Adrenal gland (tissue), 12 donors: ENCODE measurements around the gene CCAR1. TPM values are rescaled to one million over a fixed set of nuclear protein-coding genes. Genes with fewer than 3 reads are reported as not detected.

Source experiments
- DNase-seq, 7 donors: peaks; one replicate each; pipeline ENCODE4 v3.0.0-alpha.2; 2019 to 2020
- H3K27ac ChIP-seq, 5 donors: fragments of 200-600 bp; sonication (generic) in 4 of 5; 1 replicate in 3 of 5; 2 replicates in 2 of 5; pipeline versions ENCODE4 v1.5.1 to v1.8.0; 2016 to 2020; ENCODE audit warnings: mild to moderate bottlenecking in 1 of 5
- H3K27me3 ChIP-seq: fragments of 200-600 bp; 2 replicates; pipeline ENCODE4 v1.8.0; 2021
- H3K36me3 ChIP-seq, 2 donors: fragments of 200-600 bp; replicated peaks in 1 of 2; 1 replicate in 1 of 2; 2 replicates in 1 of 2; pipeline versions ENCODE4 v1.5.1 to v1.8.0; 2018 to 2022
- H3K4me1 ChIP-seq, 2 donors: fragments of 200-600 bp; replicated peaks in 1 of 2; 1 replicate in 1 of 2; 2 replicates in 1 of 2; pipeline versions ENCODE4 v1.5.1 to v1.8.0; 2018 to 2021
- H3K4me3 ChIP-seq, 4 donors: fragments of 200-600 bp; sonication (generic) in 3 of 4; one replicate each; pipeline ENCODE4 v1.5.1; 2016 to 2018
- H3K9me3 ChIP-seq, 3 donors: fragments of 200-600 bp; sonication (generic) in 1 of 3; replicated peaks in 1 of 3; 1 replicate in 2 of 3; 2 replicates in 1 of 3; pipeline versions ENCODE4 v1.5.1 to v1.8.0; 2016 to 2021
- POLR2A ChIP-seq, 2 donors: fragments of 450-650 bp; IDR thresholded peaks; one replicate each; pipeline ENCODE4 v1.6.1; 2017; ENCODE audit warnings: antibody characterized with exemption in 2 of 2, mild to moderate bottlenecking in 2 of 2, moderate library complexity in 1 of 2
- WGBS, 4 donors: extraction: QIAGEN DNeasy Blood & Tissue Kit in 2 of 4; methylation state at CpG; one replicate each; pipeline versions ENCODE4 v1.1.5 to v1.1.7; 2013 to 2017; 5-methylcytosine and 5-hydroxymethylcytosine counted together
- intact Hi-C, 2 donors: fragments of 100-400 bp; cut with DNase I; formaldehyde crosslinking; loops; one replicate each; pipeline versions ENCODE4 v1.14.1 to v1.15.0; 2022 to 2023
- polyA plus RNA-seq, 3 donors: library from polyadenylated mRNA; stranded (reverse); fragments of 200-250 nt in 2 of 3; fragments of 350-450 nt in 1 of 3; fragmentation: Illumina TruSeq in 1 of 3; extraction: RNeasy Lipid Tissue Mini Kit (QIAGEN cat#74804) in 1 of 3; gene quantifications; one replicate each; pipeline ENCODE4 v1.2.3, GENCODE V29; 2013 to 2014
- total RNA-seq, 9 donors: library from RNA; depleted of rRNA in 4 of 9; stranded (reverse); fragments of >200 nt in 4 of 9; fragments of 120-200 nt in 1 of 9; fragmentation: NEBNext Ultra II Directional in 1 of 9; extraction: Animal tissue kit (Norgen Biotek cat#: 25700) in 1 of 9; gene quantifications; one replicate each; pipeline versions ENCODE4 v1.1.0 to v1.2.4, GENCODE V29; 2013 to 2023
- TF ChIP-seq, protein P1 (sequence below), 6 experiments: fragments of 450-650 bp in 4 of 6; fragments of 200-600 bp in 2 of 6; sonication (generic) in 1 of 6; IDR thresholded peaks; 1 replicate in 5 of 6; 2 replicates in 1 of 6; pipeline versions ENCODE4 v1.5.1 to v1.8.0; 2016 to 2021; ENCODE audit warnings: antibody characterized with exemption in 6 of 6, mild to moderate bottlenecking in 2 of 6, moderate library complexity in 1 of 6
- donor health status: healthy with polysubstance abuse.
- donor health status: Bipolar disorder and iron deficiency.
- donor health status: DM: yes; HTN: yes; CAD: no.
- donor health status: DM: no; HTN: no; CAD: no.
- donor health status: DM: no; HTN: no; CAD: no.
- donor health status: DM: yes; HTN: yes; CAD: no.

The CCAR1 gene
- total and polyA plus RNA-seq, 12 donors = 26.0 to 102 (median 60.6) TPM

- Histone ChIP-seq H3K4me1 (peaks cover under 1 to 7% of the 10 kb centered on the region in 2 donors), H3K9me3 (no peaks in the 10 kb centered on the region), H3K27ac (no peak overlapping the region), H3K4me3 (no peak overlapping the region), H3K36me3 (no peaks in the 10 kb centered on the region), H3K27me3 (no peaks in the 10 kb centered on the region)
- intact Hi-C loops = loop anchor here in 1 of 2 donors (10.0 kb wide), 1 partner anchor 163 kb away; no protein-coding TSS in a partner anchor
- WGBS, 4 donors = 66 to 86% (median 78%) methylated on average over 2 to 3 of the region's 3 CpGs
- TF ChIP-seq, protein P1, sequence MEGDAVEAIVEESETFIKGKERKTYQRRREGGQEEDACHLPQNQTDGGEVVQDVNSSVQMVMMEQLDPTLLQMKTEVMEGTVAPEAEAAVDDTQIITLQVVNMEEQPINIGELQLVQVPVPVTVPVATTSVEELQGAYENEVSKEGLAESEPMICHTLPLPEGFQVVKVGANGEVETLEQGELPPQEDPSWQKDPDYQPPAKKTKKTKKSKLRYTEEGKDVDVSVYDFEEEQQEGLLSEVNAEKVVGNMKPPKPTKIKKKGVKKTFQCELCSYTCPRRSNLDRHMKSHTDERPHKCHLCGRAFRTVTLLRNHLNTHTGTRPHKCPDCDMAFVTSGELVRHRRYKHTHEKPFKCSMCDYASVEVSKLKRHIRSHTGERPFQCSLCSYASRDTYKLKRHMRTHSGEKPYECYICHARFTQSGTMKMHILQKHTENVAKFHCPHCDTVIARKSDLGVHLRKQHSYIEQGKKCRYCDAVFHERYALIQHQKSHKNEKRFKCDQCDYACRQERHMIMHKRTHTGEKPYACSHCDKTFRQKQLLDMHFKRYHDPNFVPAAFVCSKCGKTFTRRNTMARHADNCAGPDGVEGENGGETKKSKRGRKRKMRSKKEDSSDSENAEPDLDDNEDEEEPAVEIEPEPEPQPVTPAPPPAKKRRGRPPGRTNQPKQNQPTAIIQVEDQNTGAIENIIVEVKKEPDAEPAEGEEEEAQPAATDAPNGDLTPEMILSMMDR (IDR thresholded peaks at IDR 0.05) = no peak
- no peak for TF ChIP-seq POLR2A (IDR thresholded peaks at IDR 0.05)
- DNase-seq = no peak
These were observed 3.6 kb upstream of the CCAR1 start for GRCh38 chr10:68717435-68717834.

DNA sequence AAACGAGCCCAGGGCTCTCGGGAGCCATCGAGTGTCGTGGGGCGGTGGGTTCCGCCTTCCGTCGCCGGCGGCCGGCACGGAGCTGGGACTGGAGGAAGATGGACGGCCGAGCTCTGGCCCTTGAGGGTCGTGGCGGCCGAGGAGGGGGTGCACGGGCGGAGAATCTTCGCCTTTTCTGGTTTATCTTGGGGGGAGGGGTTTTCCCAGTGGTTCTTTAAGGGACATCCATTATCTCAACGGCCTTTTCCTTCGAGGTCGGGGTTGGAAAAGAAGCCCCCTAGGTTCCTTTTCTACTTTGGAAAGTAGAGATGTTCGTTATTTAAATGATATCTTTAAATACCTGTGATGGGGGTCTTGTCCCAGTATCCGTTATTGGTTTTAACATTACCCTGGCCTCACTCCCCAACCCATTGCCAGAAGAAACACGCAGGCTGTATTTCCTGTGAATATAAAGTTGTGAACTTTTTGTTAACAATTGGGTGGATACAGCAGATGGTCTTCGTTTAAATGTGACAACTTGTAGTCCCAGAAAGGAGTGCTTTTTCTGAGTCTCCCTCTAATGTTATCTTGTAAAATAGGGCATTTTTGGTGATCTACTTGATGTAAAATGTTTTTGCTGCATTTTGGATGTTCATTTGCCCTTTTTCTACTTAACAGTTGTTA lies 765 bp downstream of the CCAR1 start:
- Histone ChIP-seq H3K4me1 (peaks cover 9 to 20% of the 10 kb centered on the region in 2 donors), H3K9me3 (no peaks in the 10 kb centered on the region), H3K27me3 (no peaks in the 10 kb centered on the region), H3K27ac (peak overlapping the region in 4 of 5 donors; percentile 62 to 97 (median 92)), H3K4me3 (peak overlapping the region; percentile 34 to 82 (median 60)), H3K36me3 (peaks cover 0 to 31% of the 10 kb centered on the region in 2 donors)
- DNase-seq = peak in 1 of 7 donors; percentile 6
- TF ChIP-seq, protein P1 (IDR thresholded peaks at IDR 0.05) = no peak
- no peak for TF ChIP-seq POLR2A (IDR thresholded peaks at IDR 0.05)
- intact Hi-C loops = loop anchor here in 1 of 2 donors (10.0 kb wide), 1 partner anchor 177 kb away; no protein-coding TSS in a partner anchor
- 0 to 3% (median 1%) methylated on average over 15 to 27 of the region's 27 CpGs for WGBS, 4 donors

GRCh38 chr10:68725016-68725415 lies 4.0 kb downstream of the CCAR1 start:
- H3K36me3 ChIP-seq = peaks cover 0 to 54% of the 10 kb centered on the region in 2 donors
- no peaks in the 10 kb centered on the region for H3K27me3 ChIP-seq
- no peak overlapping the region for H3K27ac ChIP-seq
- no peaks in the 10 kb centered on the region for H3K9me3 ChIP-seq
- TF ChIP-seq, protein P1 (IDR thresholded peaks at IDR 0.05) = no peak
- TF ChIP-seq POLR2A (IDR thresholded peaks at IDR 0.05) = no peak
- peaks cover 9 to 27% of the 10 kb centered on the region in 2 donors for H3K4me1 ChIP-seq
- WGBS, 4 donors = 93 to 95% (median 94%) methylated on average over 14 of the region's 14 CpGs
- intact Hi-C loops = loop anchor here in 1 of 2 donors (10.0 kb wide), 1 partner anchor 180 kb away; no protein-coding TSS in a partner anchor
- H3K4me3 ChIP-seq = no peak overlapping the region
- peak in 1 of 7 donors; percentile 33 for DNase-seq

GRCh38 chr10:68727146-68727545 lies 6.1 kb downstream of the CCAR1 start:
- H3K36me3 ChIP-seq = peaks cover 0 to 72% of the 10 kb centered on the region in 2 donors
- intact Hi-C loops = loop anchor here in 1 of 2 donors (10.0 kb wide), 1 partner anchor 182 kb away; no protein-coding TSS in a partner anchor
- peak in 1 of 7 donors; percentile 32 for DNase-seq
- H3K27me3 ChIP-seq = no peaks in the 10 kb centered on the region
- H3K4me1 ChIP-seq = peaks cover 9 to 22% of the 10 kb centered on the region in 2 donors
- no peak overlapping the region for H3K4me3 ChIP-seq
- WGBS, 4 donors = 61 to 71% (median 62%) methylated on average over 9 of the region's 9 CpGs
- peak overlapping the region in 3 of 5 donors; percentile 19 to 24 (median 22) for H3K27ac ChIP-seq
- TF ChIP-seq POLR2A (IDR thresholded peaks at IDR 0.05) = no peak
- TF ChIP-seq, protein P1 (IDR thresholded peaks at IDR 0.05) = no peak
- no peaks in the 10 kb centered on the region for H3K9me3 ChIP-seq
